ENCODE results near the gene TXLNB.

Gene TXLNB

DNA sequence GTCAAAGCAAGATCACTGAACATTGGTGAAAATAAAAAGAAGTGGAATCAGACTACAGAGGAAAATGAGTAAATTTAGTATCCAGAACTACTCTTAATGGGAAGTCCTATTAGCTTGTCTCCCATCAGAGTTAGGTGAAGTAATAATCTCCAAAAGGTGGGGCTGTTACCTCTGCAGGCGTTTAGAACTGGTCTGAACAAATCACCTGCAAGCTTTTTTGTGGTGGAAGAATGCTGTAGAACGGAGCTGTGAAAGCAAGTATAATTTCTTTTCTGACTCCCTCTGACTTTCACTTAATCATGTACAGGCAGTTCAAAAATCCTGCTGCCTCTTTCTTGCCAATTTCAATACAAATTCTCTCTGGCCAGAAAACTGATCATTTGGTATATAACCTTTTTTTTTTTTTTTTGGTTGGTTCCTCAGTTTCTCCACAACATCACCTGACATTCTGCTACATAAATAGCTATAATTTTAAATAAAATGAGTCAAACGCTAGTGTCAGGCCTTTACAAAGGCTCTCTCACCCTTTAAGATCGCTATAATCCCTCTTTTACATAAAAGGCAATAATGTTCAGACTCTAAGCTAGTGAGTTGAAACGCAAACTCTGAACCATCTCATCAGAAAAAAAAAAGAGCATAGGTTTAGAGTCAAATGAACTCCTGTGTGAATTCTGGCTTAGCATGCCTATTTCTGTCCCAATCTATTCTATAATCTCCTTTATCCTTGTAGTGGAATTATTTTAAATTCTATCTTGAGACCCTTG, 43.8 kb upstream of the TXLNB start:
- H3K4me3 ChIP-seq (ENCODE audit: control insufficient read depth, low read depth, low read length), result no peak overlapping the region
- TF ChIP-seq, protein P1, sequence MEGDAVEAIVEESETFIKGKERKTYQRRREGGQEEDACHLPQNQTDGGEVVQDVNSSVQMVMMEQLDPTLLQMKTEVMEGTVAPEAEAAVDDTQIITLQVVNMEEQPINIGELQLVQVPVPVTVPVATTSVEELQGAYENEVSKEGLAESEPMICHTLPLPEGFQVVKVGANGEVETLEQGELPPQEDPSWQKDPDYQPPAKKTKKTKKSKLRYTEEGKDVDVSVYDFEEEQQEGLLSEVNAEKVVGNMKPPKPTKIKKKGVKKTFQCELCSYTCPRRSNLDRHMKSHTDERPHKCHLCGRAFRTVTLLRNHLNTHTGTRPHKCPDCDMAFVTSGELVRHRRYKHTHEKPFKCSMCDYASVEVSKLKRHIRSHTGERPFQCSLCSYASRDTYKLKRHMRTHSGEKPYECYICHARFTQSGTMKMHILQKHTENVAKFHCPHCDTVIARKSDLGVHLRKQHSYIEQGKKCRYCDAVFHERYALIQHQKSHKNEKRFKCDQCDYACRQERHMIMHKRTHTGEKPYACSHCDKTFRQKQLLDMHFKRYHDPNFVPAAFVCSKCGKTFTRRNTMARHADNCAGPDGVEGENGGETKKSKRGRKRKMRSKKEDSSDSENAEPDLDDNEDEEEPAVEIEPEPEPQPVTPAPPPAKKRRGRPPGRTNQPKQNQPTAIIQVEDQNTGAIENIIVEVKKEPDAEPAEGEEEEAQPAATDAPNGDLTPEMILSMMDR (IDR thresholded peaks at IDR 0.05; ENCODE audit: control insufficient read depth, insufficient read depth, low read depth, low read length, missing control alignments), result no peak
- no peak for DNase-seq (ENCODE audit: low read depth)

DNA sequence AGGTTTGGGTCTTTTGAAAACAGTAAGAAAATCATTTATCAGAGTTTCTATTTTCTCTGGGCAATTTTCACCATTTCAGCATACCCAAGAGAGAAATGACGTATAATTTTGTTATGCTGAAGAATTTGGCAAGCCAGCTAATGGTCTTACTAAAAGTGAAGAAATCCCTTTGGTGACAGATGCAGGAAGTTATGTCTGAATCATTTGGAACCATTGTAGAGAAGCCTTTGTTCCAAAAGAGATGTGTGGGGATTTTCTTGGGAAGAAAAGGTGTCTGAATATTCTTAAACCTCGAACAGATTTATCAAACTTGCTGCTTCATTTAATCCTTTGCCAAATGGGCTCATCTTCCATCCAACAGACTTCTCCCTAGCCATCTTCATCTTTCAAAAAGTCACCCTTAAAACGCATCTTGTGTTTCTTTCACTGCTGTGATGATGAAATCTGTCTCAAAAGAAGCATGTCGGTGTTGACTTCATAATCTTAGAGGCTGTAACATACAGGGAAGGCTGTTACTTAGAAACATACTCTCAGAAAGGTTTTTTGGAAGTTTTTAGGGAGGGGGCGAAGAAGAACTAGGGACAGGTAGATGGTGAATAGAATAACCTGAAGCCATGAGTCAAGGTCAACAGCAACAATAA, 43.1 kb upstream of the TXLNB start:
- TF ChIP-seq, protein P1 (IDR thresholded peaks at IDR 0.05; ENCODE audit: control insufficient read depth, insufficient read depth, low read depth, low read length, missing control alignments), result no peak
- H3K4me3 ChIP-seq (ENCODE audit: control insufficient read depth, low read depth, low read length), result no peak overlapping the region
- DNase-seq (ENCODE audit: low read depth), result peak; percentile 88

DNA sequence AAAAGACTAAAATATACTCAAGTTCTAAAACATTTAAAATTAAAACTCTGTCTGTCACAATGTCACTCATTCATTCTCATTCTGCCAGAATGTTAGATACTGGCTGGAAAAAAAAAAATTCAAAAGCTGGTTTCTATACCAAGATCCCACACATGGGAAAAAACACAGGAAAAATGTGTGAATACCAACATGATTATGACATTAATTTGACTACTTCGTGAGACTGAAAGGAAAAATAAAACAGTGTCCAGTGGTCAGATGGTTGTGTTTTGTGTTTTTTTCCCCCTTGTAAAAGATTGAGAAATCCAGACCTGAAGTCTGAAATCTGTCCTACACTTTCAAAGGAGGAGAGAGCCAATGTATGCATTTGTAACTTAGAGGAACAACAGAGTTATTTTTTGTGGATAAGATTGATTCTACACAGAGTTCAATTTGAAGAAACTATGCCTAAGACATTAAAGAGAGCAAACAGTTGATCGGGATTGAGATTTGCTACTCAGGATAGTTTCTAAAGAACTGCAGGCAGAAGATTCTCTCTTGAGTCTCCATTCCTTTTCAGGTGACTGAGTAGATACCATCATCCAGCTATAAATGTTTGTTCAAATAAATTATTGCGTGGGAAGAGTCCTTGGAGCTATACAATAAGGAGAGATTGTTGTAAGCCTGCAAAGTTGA, 39.2 kb upstream of the TXLNB start:
- H3K4me3 ChIP-seq (ENCODE audit: control insufficient read depth, low read depth, low read length), result no peak overlapping the region
- TF ChIP-seq, protein P1 (IDR thresholded peaks at IDR 0.05; ENCODE audit: control insufficient read depth, insufficient read depth, low read depth, low read length, missing control alignments), result no peak
- DNase-seq (ENCODE audit: low read depth), result no peak

DNA sequence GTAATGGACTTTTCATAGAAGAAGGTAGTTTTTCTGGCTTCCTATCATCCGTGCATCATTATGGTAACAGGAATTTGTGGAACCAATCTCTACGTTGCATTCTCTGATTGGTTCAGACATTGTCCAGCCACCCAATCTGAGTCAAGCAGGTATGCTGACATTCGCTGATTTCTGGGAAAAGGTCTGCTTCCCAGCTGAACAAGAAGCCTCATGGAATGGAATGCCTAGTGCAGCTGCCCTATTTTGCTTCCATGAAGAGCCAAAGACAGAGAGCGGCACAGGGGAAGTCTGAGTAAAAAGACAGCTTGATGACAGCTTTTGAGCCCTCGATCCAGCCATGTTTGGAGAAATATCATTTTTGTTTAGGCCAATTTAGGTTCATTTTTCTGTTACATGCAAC, 38.5 kb upstream of the TXLNB start:
- no peak for DNase-seq (ENCODE audit: low read depth)
- TF ChIP-seq, protein P1 (IDR thresholded peaks at IDR 0.05; ENCODE audit: control insufficient read depth, insufficient read depth, low read depth, low read length, missing control alignments), result no peak
- H3K4me3 ChIP-seq (ENCODE audit: control insufficient read depth, low read depth, low read length), result no peak overlapping the region

DNA sequence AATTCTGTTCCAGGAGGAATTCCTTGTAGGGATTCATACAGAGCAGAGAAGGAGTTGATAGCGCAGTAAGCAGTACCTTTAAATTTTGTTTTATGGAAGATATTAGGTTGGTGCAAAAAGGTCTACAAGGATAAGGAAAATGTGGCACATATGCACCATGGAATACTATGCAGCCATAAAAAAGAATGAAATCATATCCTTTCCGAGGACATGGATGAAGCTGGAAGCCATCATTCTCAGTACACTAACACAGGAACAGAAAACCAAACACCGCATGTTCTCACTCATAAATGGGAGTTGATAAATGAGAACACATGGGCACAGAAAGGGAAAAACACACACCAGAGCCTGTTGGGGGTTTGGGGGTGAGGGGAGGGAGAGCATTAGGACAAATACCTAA, 37.4 kb upstream of the TXLNB start:
- TF ChIP-seq, protein P1 (IDR thresholded peaks at IDR 0.05; ENCODE audit: control insufficient read depth, insufficient read depth, low read depth, low read length, missing control alignments), result no peak
- no peak overlapping the region for H3K4me3 ChIP-seq (ENCODE audit: control insufficient read depth, low read depth, low read length)
- DNase-seq (ENCODE audit: low read depth), result no peak

DNA sequence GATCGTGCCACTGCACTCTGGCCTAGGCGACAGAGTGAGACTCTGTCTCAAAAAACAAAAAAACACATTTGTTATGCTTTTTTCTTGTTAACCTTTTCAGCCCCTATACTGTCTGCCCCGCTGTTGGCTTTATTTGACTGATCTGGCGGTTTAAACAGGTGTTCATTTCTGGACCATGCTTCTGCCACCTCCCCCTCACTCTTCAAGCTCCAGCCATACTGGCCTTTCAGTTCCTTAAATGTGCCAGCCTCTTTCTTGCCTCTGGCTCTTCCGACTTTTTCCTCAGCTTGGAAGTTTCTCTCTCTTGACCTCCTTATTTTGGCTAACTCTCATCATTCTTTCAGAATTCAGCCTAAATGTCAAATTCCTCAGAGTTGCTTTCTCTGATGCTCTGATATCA, 35.2 kb upstream of the TXLNB start:
- no peak for DNase-seq (ENCODE audit: low read depth)
- TF ChIP-seq, protein P1 (IDR thresholded peaks at IDR 0.05; ENCODE audit: control insufficient read depth, insufficient read depth, low read depth, low read length, missing control alignments), result no peak

More for the DNA sequence above, 35.2 kb upstream of the TXLNB start:
- H3K4me3 ChIP-seq (ENCODE audit: control insufficient read depth, low read depth, low read length), result no peak overlapping the region
